ENCODE results near the gene IQCE. TPM values are rescaled to one million over a fixed set of nuclear protein-coding genes. Genes with fewer than 3 reads are reported as not detected.

IQCE gene
- total RNA-seq, 1 experiment from 2014 or later: 44.8 TPM

DNA sequence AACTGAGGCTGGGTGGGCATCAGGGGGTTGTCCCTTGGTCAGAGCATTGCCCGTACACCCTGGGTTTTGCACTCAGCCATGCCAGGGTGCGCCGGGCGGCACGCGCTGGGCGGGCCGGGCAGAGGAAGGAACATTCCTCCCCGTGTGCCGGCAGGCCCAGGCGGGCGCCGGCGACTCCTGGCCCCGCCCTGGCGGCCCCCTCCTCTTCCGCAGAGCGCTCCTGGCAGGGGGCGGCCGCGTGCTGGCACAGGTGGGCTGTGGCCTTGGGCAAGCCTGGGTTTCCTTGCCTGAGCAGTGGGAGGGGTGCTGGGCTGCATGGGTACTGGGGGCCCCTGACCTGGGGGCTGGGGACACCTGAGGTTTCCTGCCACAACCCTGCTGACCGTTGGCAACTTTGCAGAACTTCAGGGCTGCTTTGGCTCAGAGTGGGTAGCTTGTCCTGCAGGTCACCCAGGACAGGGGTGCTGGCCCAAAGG lies 35.3 kb upstream of the IQCE start:
- intact Hi-C loops (cut with micrococcal nuclease; ENCODE audit: unreplicated experiment): loop anchor here (5.0 kb wide), 1 partner anchor 46 kb away; the partner anchor contains the start of gene GRIFIN
- peak; percentile 10 for ATAC-seq

DNA sequence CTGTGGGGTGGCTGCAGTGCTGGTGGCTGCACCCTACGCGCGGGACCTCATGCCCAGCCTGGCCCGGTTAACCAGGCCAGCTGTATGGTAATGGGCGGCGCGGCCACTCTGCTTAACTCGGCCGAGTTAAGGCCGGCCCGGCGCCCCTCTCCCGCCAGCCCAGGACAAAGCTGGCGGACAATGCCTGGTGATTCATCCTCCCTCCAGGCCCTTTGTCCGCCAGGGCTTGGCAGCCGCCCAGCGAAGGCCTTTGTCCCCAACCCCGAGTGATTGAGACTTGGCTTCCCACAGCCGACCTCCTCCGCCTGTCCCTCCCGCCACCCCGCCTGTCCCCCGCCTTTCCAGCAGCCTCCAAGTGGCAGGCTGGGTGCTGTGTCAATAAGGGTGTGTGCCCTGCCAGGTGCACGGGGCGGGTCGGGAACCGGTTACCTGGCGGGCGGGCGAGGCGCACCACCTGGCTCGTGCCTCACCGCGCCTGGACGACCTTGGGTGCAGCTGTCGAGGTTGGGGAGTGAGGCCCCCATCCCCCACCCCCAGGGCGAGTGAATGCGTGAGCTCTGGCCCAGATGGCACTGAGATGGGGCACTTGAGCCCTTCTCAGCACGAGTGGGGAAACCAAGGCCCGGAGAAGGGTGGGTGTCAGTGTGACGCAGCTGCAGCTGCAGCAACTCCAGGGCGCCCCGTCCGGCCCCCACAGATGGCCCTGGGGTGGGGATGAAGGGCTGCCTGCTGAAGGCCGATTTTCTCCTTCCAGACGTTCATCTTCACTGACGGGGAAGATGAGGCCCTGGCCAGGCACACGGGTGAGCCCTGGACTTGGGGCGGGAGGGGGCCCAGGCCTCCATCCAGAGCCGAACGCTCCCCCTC lies 34.6 kb upstream of the IQCE start:
- CTCF ChIA-PET: interaction anchor here (0.7 kb wide), 1 partner anchor 48 kb away, joined by 3 read pairs; no protein-coding TSS in a partner anchor
- POLR2A ChIA-PET: no interaction called here
- peaks cover 77% of the 10 kb centered on the region for H3K4me1 ChIP-seq (ENCODE audit: control insufficient read depth, insufficient read depth, low read length)
- no peaks in the 10 kb centered on the region for H3K9me3 ChIP-seq (ENCODE audit: control insufficient read depth, insufficient read depth, low read depth, low read length)
- ATAC-seq (peak; percentile 19), DNase-seq (ENCODE audit: low read depth, low spot score) (no peak)
- in situ Hi-C loops (cut with HindIII; ENCODE audit: low pct_unique_long_range_greater_than_20kb, low sequenced_read_pairs): no loop called here
- peak overlapping the region; percentile 17 to 89 for H3K4me3 ChIP-seq (ENCODE audit: low read depth in 2 of 2, low read length in 2 of 2)
- intact Hi-C loops (cut with micrococcal nuclease; ENCODE audit: unreplicated experiment): loop anchor here (5.0 kb wide), 1 partner anchor 47 kb away; the partner anchor contains the start of gene GRIFIN
- no peaks in the 10 kb centered on the region for H3K36me3 ChIP-seq (ENCODE audit: control insufficient read depth, insufficient read depth, low read length)
- BruUV-seq (replicated peaks): no TSS peak
- H3K27ac ChIP-seq (ENCODE audit: low read length): peak overlapping the region; percentile 83
- TF ChIP-seq, protein P1, sequence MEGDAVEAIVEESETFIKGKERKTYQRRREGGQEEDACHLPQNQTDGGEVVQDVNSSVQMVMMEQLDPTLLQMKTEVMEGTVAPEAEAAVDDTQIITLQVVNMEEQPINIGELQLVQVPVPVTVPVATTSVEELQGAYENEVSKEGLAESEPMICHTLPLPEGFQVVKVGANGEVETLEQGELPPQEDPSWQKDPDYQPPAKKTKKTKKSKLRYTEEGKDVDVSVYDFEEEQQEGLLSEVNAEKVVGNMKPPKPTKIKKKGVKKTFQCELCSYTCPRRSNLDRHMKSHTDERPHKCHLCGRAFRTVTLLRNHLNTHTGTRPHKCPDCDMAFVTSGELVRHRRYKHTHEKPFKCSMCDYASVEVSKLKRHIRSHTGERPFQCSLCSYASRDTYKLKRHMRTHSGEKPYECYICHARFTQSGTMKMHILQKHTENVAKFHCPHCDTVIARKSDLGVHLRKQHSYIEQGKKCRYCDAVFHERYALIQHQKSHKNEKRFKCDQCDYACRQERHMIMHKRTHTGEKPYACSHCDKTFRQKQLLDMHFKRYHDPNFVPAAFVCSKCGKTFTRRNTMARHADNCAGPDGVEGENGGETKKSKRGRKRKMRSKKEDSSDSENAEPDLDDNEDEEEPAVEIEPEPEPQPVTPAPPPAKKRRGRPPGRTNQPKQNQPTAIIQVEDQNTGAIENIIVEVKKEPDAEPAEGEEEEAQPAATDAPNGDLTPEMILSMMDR (IDR thresholded peaks at IDR 0.05): no peak
- TF ChIP-seq POLR2AphosphoS5 (IDR thresholded peaks at IDR 0.05; ENCODE audit: low read depth, low read length) (peak; percentile 44; the same call in 1 of the 2 replicates), SIN3A (IDR thresholded peaks at IDR 0.05; ENCODE audit: borderline replicate concordance, insufficient read depth, low read depth, low read length) (0 out of 2 replicates have a peak, but pooled peaks have one; percentile 66)
- H3K27me3 ChIP-seq (ENCODE audit: control insufficient read depth, insufficient read depth, low read length): no peaks in the 10 kb centered on the region

More for the DNA sequence above, 35.3 kb upstream of the IQCE start:
- no peak for TF ChIP-seq POLR2AphosphoS5 (IDR thresholded peaks at IDR 0.05; ENCODE audit: low read depth, low read length)
- TF ChIP-seq, protein P2, sequence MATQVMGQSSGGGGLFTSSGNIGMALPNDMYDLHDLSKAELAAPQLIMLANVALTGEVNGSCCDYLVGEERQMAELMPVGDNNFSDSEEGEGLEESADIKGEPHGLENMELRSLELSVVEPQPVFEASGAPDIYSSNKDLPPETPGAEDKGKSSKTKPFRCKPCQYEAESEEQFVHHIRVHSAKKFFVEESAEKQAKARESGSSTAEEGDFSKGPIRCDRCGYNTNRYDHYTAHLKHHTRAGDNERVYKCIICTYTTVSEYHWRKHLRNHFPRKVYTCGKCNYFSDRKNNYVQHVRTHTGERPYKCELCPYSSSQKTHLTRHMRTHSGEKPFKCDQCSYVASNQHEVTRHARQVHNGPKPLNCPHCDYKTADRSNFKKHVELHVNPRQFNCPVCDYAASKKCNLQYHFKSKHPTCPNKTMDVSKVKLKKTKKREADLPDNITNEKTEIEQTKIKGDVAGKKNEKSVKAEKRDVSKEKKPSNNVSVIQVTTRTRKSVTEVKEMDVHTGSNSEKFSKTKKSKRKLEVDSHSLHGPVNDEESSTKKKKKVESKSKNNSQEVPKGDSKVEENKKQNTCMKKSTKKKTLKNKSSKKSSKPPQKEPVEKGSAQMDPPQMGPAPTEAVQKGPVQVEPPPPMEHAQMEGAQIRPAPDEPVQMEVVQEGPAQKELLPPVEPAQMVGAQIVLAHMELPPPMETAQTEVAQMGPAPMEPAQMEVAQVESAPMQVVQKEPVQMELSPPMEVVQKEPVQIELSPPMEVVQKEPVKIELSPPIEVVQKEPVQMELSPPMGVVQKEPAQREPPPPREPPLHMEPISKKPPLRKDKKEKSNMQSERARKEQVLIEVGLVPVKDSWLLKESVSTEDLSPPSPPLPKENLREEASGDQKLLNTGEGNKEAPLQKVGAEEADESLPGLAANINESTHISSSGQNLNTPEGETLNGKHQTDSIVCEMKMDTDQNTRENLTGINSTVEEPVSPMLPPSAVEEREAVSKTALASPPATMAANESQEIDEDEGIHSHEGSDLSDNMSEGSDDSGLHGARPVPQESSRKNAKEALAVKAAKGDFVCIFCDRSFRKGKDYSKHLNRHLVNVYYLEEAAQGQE (IDR thresholded peaks at IDR 0.05; ENCODE audit: insufficient read depth in 1 of 2, low read depth in 2 of 2, low read length in 1 of 2): no peak
- TF ChIP-seq, protein P1 (IDR thresholded peaks at IDR 0.05): no peak
- TF ChIP-seq SIN3A (IDR thresholded peaks at IDR 0.05; ENCODE audit: borderline replicate concordance, insufficient read depth, low read depth, low read length): no peak
- TF ChIP-seq TCF7L2 (IDR thresholded peaks at IDR 0.05; ENCODE audit: low read depth, low read length): no peak
- no peaks in the 10 kb centered on the region for H3K9me3 ChIP-seq (ENCODE audit: control insufficient read depth, insufficient read depth, low read depth, low read length)
- CTCF ChIA-PET: interaction anchor here (0.5 to 0.7 kb wide), 3 partner anchors 48 to 141 kb away, joined by 3 to 11 read pairs (median 5); no protein-coding TSS in a partner anchor
- H3K4me1 ChIP-seq (ENCODE audit: control insufficient read depth, insufficient read depth, low read length): peaks cover 74% of the 10 kb centered on the region
- H3K4me3 ChIP-seq (ENCODE audit: low read depth in 2 of 2, low read length in 2 of 2): peak overlapping the region; percentile 17 to 89
- POLR2A ChIA-PET: interaction anchor here (0.7 kb wide), 1 partner anchor 13 kb away, joined by 3 read pairs; no protein-coding TSS in a partner anchor
- in situ Hi-C loops (cut with HindIII; ENCODE audit: low pct_unique_long_range_greater_than_20kb, low sequenced_read_pairs): no loop called here
- H3K36me3 ChIP-seq (ENCODE audit: control insufficient read depth, insufficient read depth, low read length): no peaks in the 10 kb centered on the region
- peak overlapping the region; percentile 83 for H3K27ac ChIP-seq (ENCODE audit: low read length)
- no peaks in the 10 kb centered on the region for H3K27me3 ChIP-seq (ENCODE audit: control insufficient read depth, insufficient read depth, low read length)
- BruUV-seq (replicated peaks): no TSS peak
- no peak for DNase-seq (ENCODE audit: low read depth, low spot score)
